Caco-2 (cell line): Measurements from ENCODE around the gene ZFYVE9. TPM values are rescaled to one million over a fixed set of nuclear protein-coding genes. Genes with fewer than 3 reads are reported as not detected.

Experiments used
- BruUV-seq: library from RNA; stranded (reverse); fragments of 400-500 nt; replicated peaks from 2 replicates; lab custom pipeline; 2021; lab: Mats Ljungman, UMichigan
- CTCF ChIA-PET: fragments of 300-600 bp; sonication (Branson Sonifier 250); formaldehyde crosslinking; loops from one replicate; lab custom pipeline; 2022; ENCODE audit warnings: antibody characterized with exemption; lab: Charles Lee
- POLR2A ChIA-PET: fragments of 300-600 bp; sonication (Branson Sonifier 250); formaldehyde crosslinking; loops from one replicate; lab custom pipeline; 2022; ENCODE audit warnings: antibody characterized with exemption; lab: Charles Lee
- DNase-seq, 2 experiments: peaks; one replicate each; pipeline versions ENCODE4 v3.0.0 to v3.0.0-alpha.2; 2020 to 2022
- H3K27me3 ChIP-seq: replicated peaks from 2 replicates; pipeline ENCODE4 v1.6.0; 2011; ENCODE audit warnings: low read length; ENCODE audit not compliant: control insufficient read depth, insufficient read depth
- H3K36me3 ChIP-seq: 2 replicates; pipeline ENCODE4 v1.5.1; 2011; ENCODE audit warnings: low read length; ENCODE audit not compliant: control insufficient read depth, insufficient read depth
- H3K4me1 ChIP-seq: fragments of 250-450 bp; sonication (Bioruptor Pico); 2 replicates; pipeline ENCODE4 v1.5.1; 2020; ENCODE audit warnings: mild to moderate bottlenecking
- H3K4me3 ChIP-seq: 2 replicates; pipeline ENCODE4 v1.5.1; 2011; ENCODE audit warnings: low read depth, mild to moderate bottlenecking, control low read depth, low read length
- H3K9me3 ChIP-seq: fragments of 250-450 bp; sonication (Bioruptor Pico); 2 replicates; pipeline ENCODE4 v1.5.1; 2020; ENCODE audit warnings: mild to moderate bottlenecking, moderate library complexity
- H3K27ac Mint-ChIP-seq: one replicate; pipeline ENCODE4 v1.8.0; 2022; ENCODE audit warnings: mixed read lengths; ENCODE audit not compliant: unreplicated experiment
- H3K27me3 Mint-ChIP-seq: one replicate; pipeline ENCODE4 v1.8.0; 2022; ENCODE audit warnings: mixed read lengths; ENCODE audit not compliant: insufficient read depth, unreplicated experiment
- H3K36me3 Mint-ChIP-seq: one replicate; pipeline ENCODE4 v1.8.0; 2022; ENCODE audit warnings: mild to moderate bottlenecking, mixed read lengths; ENCODE audit not compliant: insufficient read depth, unreplicated experiment
- H3K4me1 Mint-ChIP-seq: one replicate; pipeline ENCODE4 v1.8.0; 2022; ENCODE audit warnings: low read depth, mixed read lengths; ENCODE audit not compliant: unreplicated experiment
- H3K4me3 Mint-ChIP-seq: one replicate; pipeline ENCODE4 v1.8.0; 2022; ENCODE audit warnings: mild to moderate bottlenecking, moderate library complexity, mixed read lengths; ENCODE audit not compliant: unreplicated experiment
- H3K9me3 Mint-ChIP-seq: one replicate; pipeline ENCODE4 v1.8.0; 2022; ENCODE audit warnings: mixed read lengths; ENCODE audit not compliant: unreplicated experiment
- intact Hi-C: fragments of 100-400 bp; cut with micrococcal nuclease; formaldehyde crosslinking; loops from one replicate; pipeline ENCODE4 v1.10.0; 2022; ENCODE audit not compliant: unreplicated experiment
- total RNA-seq: library from RNA; stranded (reverse); gene quantifications from 2 replicates; pipeline ENCODE4 v1.2.3, GENCODE V29; 2022
- TF ChIP-seq, protein P1 (sequence below), 2 experiments: fragments of 200-600 bp in 1 of 2; IDR thresholded peaks; 1 replicate in 1 of 2; 2 replicates in 1 of 2; pipeline versions ENCODE4 v1.5.1 to v1.8.0; 2011 to 2022; ENCODE audit warnings: antibody characterized with exemption in 1 of 2, control low read depth in 1 of 2, inconsistent platforms in 1 of 2, low read depth in 1 of 2, low read length in 1 of 2, mild to moderate bottlenecking in 1 of 2, moderate library complexity in 1 of 2; ENCODE audit not compliant: insufficient read depth in 1 of 2, severe bottlenecking in 1 of 2, unreplicated experiment in 1 of 2

The ZFYVE9 gene
- total RNA-seq, 1 experiment from 2014 or later, result 18.4 TPM

DNA sequence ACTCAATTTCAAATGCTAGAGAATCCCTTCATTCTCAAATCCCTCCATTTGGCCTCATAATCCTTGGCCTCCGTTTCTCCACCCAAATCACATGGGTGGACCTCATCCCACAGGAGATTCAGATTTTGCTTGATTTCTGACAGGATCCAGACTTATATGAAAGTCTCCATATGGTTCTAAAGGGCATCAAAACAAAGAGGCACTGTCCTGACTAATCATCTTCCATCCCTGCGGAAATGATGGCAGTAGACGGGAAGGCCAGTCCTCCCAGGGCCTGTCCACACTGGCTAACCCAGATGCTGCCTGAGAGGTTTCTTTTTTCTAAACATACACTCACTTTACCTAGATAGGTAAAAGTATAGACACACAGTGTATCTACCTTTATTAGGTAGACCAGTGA lies 243.5 kb downstream of the ZFYVE9 start:
- intact Hi-C loops, result no loop called here
- CTCF ChIA-PET, result no interaction called here
- H3K4me3 ChIP-seq, result no peak overlapping the region
- no peaks in the 10 kb centered on the region for H3K9me3 ChIP-seq
- Mint-ChIP-seq H3K27me3 (no peaks in the 10 kb centered on the region), H3K4me1 (no peaks in the 10 kb centered on the region), H3K27ac (no peak overlapping the region), H3K36me3 (peaks cover 45% of the 10 kb centered on the region), H3K9me3 (no peaks in the 10 kb centered on the region), H3K4me3 (no peak overlapping the region)
- no TSS peak for BruUV-seq
- POLR2A ChIA-PET, result no interaction called here
- H3K36me3 ChIP-seq, result no peaks in the 10 kb centered on the region; the same call in 1 of the 2 replicates
- H3K27me3 ChIP-seq, result no peaks in the 10 kb centered on the region
- TF ChIP-seq, protein P1, sequence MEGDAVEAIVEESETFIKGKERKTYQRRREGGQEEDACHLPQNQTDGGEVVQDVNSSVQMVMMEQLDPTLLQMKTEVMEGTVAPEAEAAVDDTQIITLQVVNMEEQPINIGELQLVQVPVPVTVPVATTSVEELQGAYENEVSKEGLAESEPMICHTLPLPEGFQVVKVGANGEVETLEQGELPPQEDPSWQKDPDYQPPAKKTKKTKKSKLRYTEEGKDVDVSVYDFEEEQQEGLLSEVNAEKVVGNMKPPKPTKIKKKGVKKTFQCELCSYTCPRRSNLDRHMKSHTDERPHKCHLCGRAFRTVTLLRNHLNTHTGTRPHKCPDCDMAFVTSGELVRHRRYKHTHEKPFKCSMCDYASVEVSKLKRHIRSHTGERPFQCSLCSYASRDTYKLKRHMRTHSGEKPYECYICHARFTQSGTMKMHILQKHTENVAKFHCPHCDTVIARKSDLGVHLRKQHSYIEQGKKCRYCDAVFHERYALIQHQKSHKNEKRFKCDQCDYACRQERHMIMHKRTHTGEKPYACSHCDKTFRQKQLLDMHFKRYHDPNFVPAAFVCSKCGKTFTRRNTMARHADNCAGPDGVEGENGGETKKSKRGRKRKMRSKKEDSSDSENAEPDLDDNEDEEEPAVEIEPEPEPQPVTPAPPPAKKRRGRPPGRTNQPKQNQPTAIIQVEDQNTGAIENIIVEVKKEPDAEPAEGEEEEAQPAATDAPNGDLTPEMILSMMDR (IDR thresholded peaks at IDR 0.05; ENCODE audit: insufficient read depth in 1 of 2, low read depth in 1 of 2, low read length in 1 of 2, severe bottlenecking in 1 of 2, unreplicated experiment in 1 of 2), result no peak
- H3K4me1 ChIP-seq, result no peaks in the 10 kb centered on the region
- DNase-seq, result no peak

- no peaks in the 10 kb centered on the region for H3K27me3 ChIP-seq
- H3K36me3 Mint-ChIP-seq, result peaks cover 47% of the 10 kb centered on the region
- no peaks in the 10 kb centered on the region; the same call in 1 of the 2 replicates for H3K36me3 ChIP-seq
- no peak overlapping the region for H3K4me3 Mint-ChIP-seq
- H3K4me3 ChIP-seq, result no peak overlapping the region
- H3K27ac Mint-ChIP-seq, result no peak overlapping the region
- H3K4me1 Mint-ChIP-seq, result no peaks in the 10 kb centered on the region
- no peaks in the 10 kb centered on the region for H3K27me3 Mint-ChIP-seq
- TF ChIP-seq, protein P1 (IDR thresholded peaks at IDR 0.05; ENCODE audit: insufficient read depth in 1 of 2, low read depth in 1 of 2, low read length in 1 of 2, severe bottlenecking in 1 of 2, unreplicated experiment in 1 of 2), result no peak
- BruUV-seq, result no TSS peak
- H3K9me3 ChIP-seq, result no peaks in the 10 kb centered on the region
- DNase-seq, result no peak
- intact Hi-C loops, result no loop called here
- CTCF ChIA-PET, result no interaction called here
- POLR2A ChIA-PET, result no interaction called here
- H3K9me3 Mint-ChIP-seq, result no peaks in the 10 kb centered on the region
- no peaks in the 10 kb centered on the region for H3K4me1 ChIP-seq
These were observed 244.6 kb downstream of the ZFYVE9 start for GRCh38 chr1:52386458-52386857.

DNA sequence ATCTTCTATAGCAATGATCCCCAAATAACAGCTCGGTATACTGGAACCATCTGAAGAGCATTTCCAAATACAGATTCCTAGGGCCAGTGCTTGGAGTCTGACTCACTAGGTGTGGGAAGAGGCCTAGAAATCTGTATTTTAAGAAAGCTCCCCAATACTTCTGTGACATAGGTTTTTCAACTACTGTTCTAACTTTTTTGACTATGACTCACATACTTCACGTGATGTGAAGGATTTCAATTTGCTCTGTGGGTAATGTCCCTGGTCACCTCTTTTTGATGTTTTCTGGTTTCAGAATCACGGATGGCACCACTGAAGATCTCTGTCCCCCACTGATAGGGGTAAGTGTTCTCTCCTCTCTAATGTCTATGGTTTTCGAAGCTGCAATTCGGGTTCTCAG lies 251.3 kb downstream of the ZFYVE9 start:
- Histone ChIP-seq H3K36me3 (no peaks in the 10 kb centered on the region; the same call in 1 of the 2 replicates), H3K4me3 (no peak overlapping the region), H3K27me3 (no peaks in the 10 kb centered on the region), H3K9me3 (no peaks in the 10 kb centered on the region), H3K4me1 (no peaks in the 10 kb centered on the region)
- H3K27me3 Mint-ChIP-seq, result no peaks in the 10 kb centered on the region
- ChIA-PET CTCF (no interaction called here), POLR2A (no interaction called here)
- TF ChIP-seq, protein P1 (IDR thresholded peaks at IDR 0.05; ENCODE audit: insufficient read depth in 1 of 2, low read depth in 1 of 2, low read length in 1 of 2, severe bottlenecking in 1 of 2, unreplicated experiment in 1 of 2), result no peak
- no peaks in the 10 kb centered on the region for H3K9me3 Mint-ChIP-seq
- BruUV-seq, result no TSS peak
- intact Hi-C loops, result no loop called here
- no peak overlapping the region for H3K4me3 Mint-ChIP-seq
- H3K27ac Mint-ChIP-seq, result no peak overlapping the region
- no peak for DNase-seq
- H3K4me1 Mint-ChIP-seq, result no peaks in the 10 kb centered on the region
- peaks cover 59% of the 10 kb centered on the region for H3K36me3 Mint-ChIP-seq

Other genes starting within 250 kb of the ZFYVE9 start
- 11.6 and 13.6 TPM in 2 replicates for gene RAB3B, start 151.4 kb upstream of the ZFYVE9 start, total RNA-seq
- gene KTI12, start 108.3 kb upstream of the ZFYVE9 start, total RNA-seq, result 10.1 and 11.8 TPM in 2 replicates
- 54.3 and 61.1 TPM in 2 replicates for gene TXNDC12, start 86.9 kb upstream of the ZFYVE9 start, total RNA-seq
- 55.3 and 73.7 TPM in 2 replicates for gene BTF3L4, start 85.8 kb upstream of the ZFYVE9 start, total RNA-seq
- 31.1 and 32.4 TPM in 2 replicates for gene CC2D1B, start 224.1 kb downstream of the ZFYVE9 start, total RNA-seq